ENCODE data around the gene GCNT4.

Gene GCNT4

GRCh38 chr5:75067434-75067833 lies 15.1 kb upstream of the GCNT4 start:
- H3K36me3 ChIP-seq, result no peaks in the 10 kb centered on the region
- H3K4me3 ChIP-seq (ENCODE audit: low read depth in 1 of 2, low read length in 1 of 2), result no peak overlapping the region
- no peak overlapping the region for H3K27ac ChIP-seq
- no peak for TF ChIP-seq CTCF (IDR thresholded peaks at IDR 0.05)
- no peaks in the 10 kb centered on the region for H3K9me3 ChIP-seq
- peaks cover under 1% of the 10 kb centered on the region for H3K27me3 ChIP-seq
- H3K4me1 ChIP-seq (ENCODE audit: control insufficient read depth in 1 of 2, insufficient read depth in 1 of 2, low read depth in 1 of 2, low read length in 1 of 2), result no peaks in the 10 kb centered on the region

- no peaks in the 10 kb centered on the region for H3K9me3 ChIP-seq
- no peak for TF ChIP-seq CTCF (IDR thresholded peaks at IDR 0.05)
- no peak overlapping the region for H3K27ac ChIP-seq
- no peaks in the 10 kb centered on the region for H3K4me1 ChIP-seq (ENCODE audit: control insufficient read depth in 1 of 2, insufficient read depth in 1 of 2, low read depth in 1 of 2, low read length in 1 of 2)
- H3K4me3 ChIP-seq (ENCODE audit: low read depth in 1 of 2, low read length in 1 of 2), result no peak overlapping the region
- H3K36me3 ChIP-seq, result no peaks in the 10 kb centered on the region
- peaks cover 45% of the 10 kb centered on the region for H3K27me3 ChIP-seq
Measured at GRCh38 chr5:75062925-75063531, 10.7 kb upstream of the GCNT4 start.

GRCh38 chr5:75059912-75060545 lies 7.7 kb upstream of the GCNT4 start:
- no peaks in the 10 kb centered on the region for H3K9me3 ChIP-seq
- H3K36me3 ChIP-seq, result no peaks in the 10 kb centered on the region
- no peak overlapping the region for H3K27ac ChIP-seq
- H3K27me3 ChIP-seq, result peaks cover 75% of the 10 kb centered on the region
- TF ChIP-seq CTCF (IDR thresholded peaks at IDR 0.05), result no peak
- H3K4me3 ChIP-seq (ENCODE audit: low read depth in 1 of 2, low read length in 1 of 2), result no peak overlapping the region
- H3K4me1 ChIP-seq (ENCODE audit: control insufficient read depth in 1 of 2, insufficient read depth in 1 of 2, low read depth in 1 of 2, low read length in 1 of 2), result no peaks in the 10 kb centered on the region

- Histone ChIP-seq H3K4me3 (ENCODE audit: low read depth in 1 of 2, low read length in 1 of 2) (no peak overlapping the region), H3K4me1 (ENCODE audit: control insufficient read depth in 1 of 2, insufficient read depth in 1 of 2, low read depth in 1 of 2, low read length in 1 of 2) (peaks cover 0 to 3% of the 10 kb centered on the region in 2 experiments), H3K27ac (no peak overlapping the region), H3K9me3 (no peaks in the 10 kb centered on the region), H3K27me3 (peaks cover 85% of the 10 kb centered on the region), H3K36me3 (no peaks in the 10 kb centered on the region)
- TF ChIP-seq CTCF (IDR thresholded peaks at IDR 0.05), result no peak
Measured at GRCh38 chr5:75058986-75059535, 6.7 kb upstream of the GCNT4 start.

- Histone ChIP-seq H3K4me1 (ENCODE audit: control insufficient read depth in 1 of 2, insufficient read depth in 1 of 2, low read depth in 1 of 2, low read length in 1 of 2) (peaks cover 8 to 13% of the 10 kb centered on the region in 2 experiments), H3K36me3 (no peaks in the 10 kb centered on the region), H3K9me3 (no peaks in the 10 kb centered on the region), H3K4me3 (ENCODE audit: low read depth in 1 of 2, low read length in 1 of 2) (no peak overlapping the region), H3K27ac (no peak overlapping the region), H3K27me3 (peaks cover 100% of the 10 kb centered on the region)
- no peak for TF ChIP-seq CTCF (IDR thresholded peaks at IDR 0.05)
Measured at GRCh38 chr5:75057561-75057960, 5.2 kb upstream of the GCNT4 start.

All from neutrophil (primary cell).